ENCODE data around the gene IL1RN. TPM values are rescaled to one million over a fixed set of nuclear protein-coding genes. Genes with fewer than 3 reads are reported as not detected.
A peak's percentile ranks its signal among the peaks of the same experiment; 100 is the strongest.

Gene IL1RN
- total and polyA plus RNA-seq, 2 of the 13 experiments (the other 11 are each of a cell fraction or from before 2014, with no cell fraction given): 21.2 to 101 TPM

DNA sequence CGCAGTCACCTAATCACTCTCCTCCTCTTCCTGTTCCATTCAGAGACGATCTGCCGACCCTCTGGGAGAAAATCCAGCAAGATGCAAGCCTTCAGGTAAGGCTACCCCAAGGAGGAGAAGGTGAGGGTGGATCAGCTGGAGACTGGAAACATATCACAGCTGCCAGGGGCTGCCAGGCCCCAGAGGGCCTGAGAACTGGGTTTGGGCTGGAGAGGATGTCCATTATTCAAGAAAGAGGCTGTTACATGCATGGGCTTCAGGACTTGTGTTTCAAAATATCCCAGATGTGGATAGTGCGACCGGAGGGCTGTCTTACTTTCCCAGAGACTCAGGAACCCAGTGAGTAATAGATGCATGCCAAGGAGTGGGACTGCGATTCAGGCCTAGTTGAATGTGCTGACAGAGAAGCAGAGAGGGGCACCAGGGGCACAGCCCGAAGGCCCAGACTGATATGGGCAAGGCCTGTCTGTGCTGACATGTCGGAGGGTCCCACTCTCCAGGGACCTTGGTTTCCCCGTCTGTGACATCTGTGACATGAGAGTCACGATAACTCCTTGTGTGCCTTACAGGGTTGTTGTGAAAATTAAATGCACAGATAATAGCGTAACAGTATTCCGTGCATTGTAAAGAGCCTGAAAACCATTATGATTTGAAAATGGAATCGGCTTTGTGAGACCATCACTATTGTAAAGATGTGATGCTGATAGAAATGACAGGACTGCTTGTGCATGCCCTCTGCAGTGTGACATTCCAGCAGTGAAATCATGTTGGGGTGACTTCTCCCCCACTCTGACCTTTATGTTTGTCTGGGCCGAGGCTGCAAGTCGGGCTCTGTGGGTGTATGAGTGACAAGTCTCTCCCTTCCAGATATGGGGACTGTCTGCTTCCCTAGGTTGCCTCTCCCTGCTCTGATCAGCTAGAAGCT is 510 bp downstream of the IL1RN start (continued):
- TF ChIP-seq SKI (IDR thresholded peaks at IDR 0.05; ENCODE audit: partially characterized antibody) (no peak), IRF1 (CRISPR knock-in tag; IDR thresholded peaks at IDR 0.05; ENCODE audit: low read depth) (no peak), HMGA1 (CRISPR knock-in tag; conservative IDR thresholded peaks at IDR 0.05) (no peak), SALL1 (CRISPR knock-in tag; IDR thresholded peaks at IDR 0.05) (no peak), GABPB1 (CRISPR knock-in tag; IDR thresholded peaks at IDR 0.05) (no peak; the same call in 1 of the 2 replicates), CCAR2 (optimal IDR thresholded peaks at IDR 0.05; ENCODE audit: low read depth, low read length) (no peak), HMG20B (CRISPR knock-in tag; conservative IDR thresholded peaks at IDR 0.05) (no peak), SALL2 (CRISPR knock-in tag; IDR thresholded peaks at IDR 0.05) (no peak), ZNF644 (CRISPR knock-in tag; IDR thresholded peaks at IDR 0.05; ENCODE audit: low read depth) (no peak), ZNF431 (CRISPR knock-in tag; IDR thresholded peaks at IDR 0.05; ENCODE audit: borderline replicate concordance, low read depth) (peak; percentile 47; the same call in 1 of the 2 replicates), RNF2 (conservative IDR thresholded peaks at IDR 0.05; ENCODE audit: low read depth) (no peak), STAT5B (CRISPR knock-in tag; IDR thresholded peaks at IDR 0.05) (no peak), ELF1 (CRISPR knock-in tag; IDR thresholded peaks at IDR 0.05) (no peak), MAFK (conservative IDR thresholded peaks at IDR 0.05 in 1 of 2, IDR thresholded peaks at IDR 0.05 in 1 of 2; ENCODE audit: low read length in 2 of 2) (no peak), MEIS1 (CRISPR knock-in tag; IDR thresholded peaks at IDR 0.05; ENCODE audit: borderline replicate concordance) (no peak; the same call in 1 of the 2 replicates), TCF12 (IDR thresholded peaks at IDR 0.05) (no peak), TCF12 (CRISPR knock-in tag; IDR thresholded peaks at IDR 0.05) (no peak), ZNF326 (CRISPR knock-in tag; IDR thresholded peaks at IDR 0.05; ENCODE audit: borderline replicate concordance) (no peak), ZFP41 (CRISPR knock-in tag; IDR thresholded peaks at IDR 0.05; ENCODE audit: borderline replicate concordance) (no peak), ARHGAP35 (CRISPR knock-in tag; IDR thresholded peaks at IDR 0.05; ENCODE audit: borderline replicate concordance) (no peak), RCOR2 (CRISPR knock-in tag; IDR thresholded peaks at IDR 0.05) (no peak)
- TF ChIP-seq, protein P1, sequence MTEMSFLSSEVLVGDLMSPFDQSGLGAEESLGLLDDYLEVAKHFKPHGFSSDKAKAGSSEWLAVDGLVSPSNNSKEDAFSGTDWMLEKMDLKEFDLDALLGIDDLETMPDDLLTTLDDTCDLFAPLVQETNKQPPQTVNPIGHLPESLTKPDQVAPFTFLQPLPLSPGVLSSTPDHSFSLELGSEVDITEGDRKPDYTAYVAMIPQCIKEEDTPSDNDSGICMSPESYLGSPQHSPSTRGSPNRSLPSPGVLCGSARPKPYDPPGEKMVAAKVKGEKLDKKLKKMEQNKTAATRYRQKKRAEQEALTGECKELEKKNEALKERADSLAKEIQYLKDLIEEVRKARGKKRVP (CRISPR knock-in tag; IDR thresholded peaks at IDR 0.05): no peak
- TF ChIP-seq, protein P2, sequence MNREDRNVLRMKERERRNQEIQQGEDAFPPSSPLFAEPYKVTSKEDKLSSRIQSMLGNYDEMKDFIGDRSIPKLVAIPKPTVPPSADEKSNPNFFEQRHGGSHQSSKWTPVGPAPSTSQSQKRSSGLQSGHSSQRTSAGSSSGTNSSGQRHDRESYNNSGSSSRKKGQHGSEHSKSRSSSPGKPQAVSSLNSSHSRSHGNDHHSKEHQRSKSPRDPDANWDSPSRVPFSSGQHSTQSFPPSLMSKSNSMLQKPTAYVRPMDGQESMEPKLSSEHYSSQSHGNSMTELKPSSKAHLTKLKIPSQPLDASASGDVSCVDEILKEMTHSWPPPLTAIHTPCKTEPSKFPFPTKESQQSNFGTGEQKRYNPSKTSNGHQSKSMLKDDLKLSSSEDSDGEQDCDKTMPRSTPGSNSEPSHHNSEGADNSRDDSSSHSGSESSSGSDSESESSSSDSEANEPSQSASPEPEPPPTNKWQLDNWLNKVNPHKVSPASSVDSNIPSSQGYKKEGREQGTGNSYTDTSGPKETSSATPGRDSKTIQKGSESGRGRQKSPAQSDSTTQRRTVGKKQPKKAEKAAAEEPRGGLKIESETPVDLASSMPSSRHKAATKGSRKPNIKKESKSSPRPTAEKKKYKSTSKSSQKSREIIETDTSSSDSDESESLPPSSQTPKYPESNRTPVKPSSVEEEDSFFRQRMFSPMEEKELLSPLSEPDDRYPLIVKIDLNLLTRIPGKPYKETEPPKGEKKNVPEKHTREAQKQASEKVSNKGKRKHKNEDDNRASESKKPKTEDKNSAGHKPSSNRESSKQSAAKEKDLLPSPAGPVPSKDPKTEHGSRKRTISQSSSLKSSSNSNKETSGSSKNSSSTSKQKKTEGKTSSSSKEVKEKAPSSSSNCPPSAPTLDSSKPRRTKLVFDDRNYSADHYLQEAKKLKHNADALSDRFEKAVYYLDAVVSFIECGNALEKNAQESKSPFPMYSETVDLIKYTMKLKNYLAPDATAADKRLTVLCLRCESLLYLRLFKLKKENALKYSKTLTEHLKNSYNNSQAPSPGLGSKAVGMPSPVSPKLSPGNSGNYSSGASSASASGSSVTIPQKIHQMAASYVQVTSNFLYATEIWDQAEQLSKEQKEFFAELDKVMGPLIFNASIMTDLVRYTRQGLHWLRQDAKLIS (CRISPR knock-in tag; IDR thresholded peaks at IDR 0.05): no peak
